SK-N-SH (cell line): Measurements from ENCODE around the gene FBF1. TPM values are rescaled to one million over a fixed set of nuclear protein-coding genes. Genes with fewer than 3 reads are reported as not detected.

Experiments
- CTCF ChIA-PET: fragments of 300-600, 350-600 bp; formaldehyde crosslinking; extraction: SDS; loops from one replicate; lab custom pipeline; 2021; lab: Yijun Ruan, JAX
- POLR2A ChIA-PET: fragments of 350-600 bp; sonication (Branson Sonifier 250); formaldehyde crosslinking; extraction: SDS; loops from one replicate; lab custom pipeline; 2020; ENCODE audit warnings: antibody characterized with exemption, inconsistent platforms; lab: Yijun Ruan, JAX
- DNase-seq: peaks from one replicate; pipeline ENCODE4 v3.0.0; 2012
- H2AFZ ChIP-seq: fragments of 200-600 bp; sonication (generic); 2 replicates; pipeline ENCODE4 v1.8.1; 2016; ENCODE audit warnings: antibody characterized with exemption, mild to moderate bottlenecking, low read depth
- H3F3A ChIP-seq: fragments of 200-600 bp; sonication (generic); replicated peaks from 2 replicates; pipeline ENCODE3; 2016; ENCODE audit warnings: antibody characterized with exemption, mild to moderate bottlenecking; ENCODE audit not compliant: insufficient read depth
- H3K27ac ChIP-seq, 2 experiments: fragments of 200-500 bp in 1 of 2; fragments of 200-600 bp in 1 of 2; sonication (Bioruptor generic) in 1 of 2; sonication (generic), shearing (Covaris generic) in 1 of 2; 2 replicates each; pipeline versions ENCODE4 v1.5.1 to v1.6.1; 2014 to 2016; ENCODE audit warnings: low read depth in 2 of 2, inconsistent platforms in 1 of 2, low read length in 1 of 2, mild to moderate bottlenecking in 1 of 2, mixed read lengths in 1 of 2
- H3K27me3 ChIP-seq: fragments of 200-600 bp; sonication (generic), shearing (Covaris generic); 2 replicates; pipeline ENCODE4 v1.6.1; 2016; ENCODE audit warnings: mixed run types; ENCODE audit not compliant: insufficient read depth
- H3K36me3 ChIP-seq, 2 experiments: fragments of 200-500 bp in 1 of 2; fragments of 200-600 bp in 1 of 2; sonication (Bioruptor generic) in 1 of 2; sonication (generic) in 1 of 2; replicated peaks in 1 of 2; 2 replicates each; pipeline versions ENCODE3 to v1.5.1; 2014 to 2016; ENCODE audit warnings: low read length in 1 of 2, mild to moderate bottlenecking in 1 of 2; ENCODE audit not compliant: insufficient read depth in 2 of 2, control insufficient read depth in 1 of 2
- H3K4me1 ChIP-seq, 2 experiments: fragments of 200-500 bp in 1 of 2; fragments of 200-600 bp in 1 of 2; sonication (Bioruptor generic) in 1 of 2; sonication (generic), shearing (Covaris generic) in 1 of 2; 2 replicates each; pipeline versions ENCODE4 v1.5.1 to v1.6.1; 2014 to 2016; ENCODE audit warnings: low read depth in 1 of 2, low read length in 1 of 2, mixed run types in 1 of 2; ENCODE audit not compliant: insufficient read depth in 2 of 2, control insufficient read depth in 1 of 2
- H3K4me2 ChIP-seq: fragments of 200-600 bp; sonication (generic), shearing (Covaris generic); 2 replicates; pipeline ENCODE4 v1.6.1; 2017; ENCODE audit warnings: mixed run types
- H3K4me3 ChIP-seq, 2 experiments: fragments of 200-500 bp in 1 of 2; fragments of 200-600 bp in 1 of 2; sonication (Bioruptor generic) in 1 of 2; sonication (generic), shearing (Covaris generic) in 1 of 2; 2 replicates each; pipeline versions ENCODE4 v1.5.1 to v1.8.1; 2014 to 2016; ENCODE audit warnings: low read depth in 2 of 2, inconsistent platforms in 1 of 2, low read length in 1 of 2, mild to moderate bottlenecking in 1 of 2, mixed read lengths in 1 of 2, moderate library complexity in 1 of 2
- H3K79me2 ChIP-seq: fragments of 200-600 bp; sonication (generic); 2 replicates; pipeline ENCODE4 v1.8.1; 2017; ENCODE audit warnings: mild to moderate bottlenecking; ENCODE audit not compliant: insufficient read depth
- H3K9ac ChIP-seq: fragments of 200-600 bp; sonication (generic); 2 replicates; pipeline ENCODE4 v1.6.1; 2017; ENCODE audit warnings: mixed run types
- H3K9me2 ChIP-seq: fragments of 200-600 bp; sonication (generic); 2 replicates; pipeline ENCODE4 v1.6.1; 2017; ENCODE audit warnings: mixed run types
- H3K9me3 ChIP-seq: fragments of 200-600 bp; sonication (generic); 2 replicates; pipeline ENCODE4 v1.6.1; 2017; ENCODE audit warnings: mixed run types, mild to moderate bottlenecking, moderate library complexity
- H4K20me1 ChIP-seq: fragments of 200-600 bp; sonication (generic); 2 replicates; pipeline ENCODE4 v1.6.1; 2017; ENCODE audit warnings: mild to moderate bottlenecking, mixed run types; ENCODE audit not compliant: insufficient read depth
- ELF1 ChIP-seq: IDR thresholded peaks from 2 replicates; pipeline ENCODE4 v1.4.0; 2012
- EP300 ChIP-seq, 2 experiments: IDR thresholded peaks; 2 replicates each; pipeline versions ENCODE4 v1.4.0 to v1.6.1; 2012; ENCODE audit warnings: borderline replicate concordance in 1 of 2, low read depth in 1 of 2, low read length in 1 of 2
- FOXJ3 ChIP-seq: sonication (generic); formaldehyde crosslinking; IDR thresholded peaks from 2 replicates; pipeline ENCODE4 v1.5.1; 2020; ENCODE audit warnings: mild to moderate bottlenecking, missing genetic modification reagents
- NFIC ChIP-seq: IDR thresholded peaks from 2 replicates; pipeline ENCODE4 v1.4.0; 2012; ENCODE audit warnings: borderline replicate concordance
- NRF1 ChIP-seq: IDR thresholded peaks from 2 replicates; pipeline ENCODE4 v1.6.1; 2012; ENCODE audit warnings: low read depth, mild to moderate bottlenecking, low read length
- POLR2AphosphoS5 ChIP-seq: IDR thresholded peaks from 2 replicates; pipeline ENCODE4 v1.6.1; 2012; ENCODE audit warnings: low read depth, low read length
- RXRA ChIP-seq: IDR thresholded peaks from 2 replicates; pipeline ENCODE4 v1.4.0; 2012; ENCODE audit warnings: low read depth, mild to moderate bottlenecking, borderline replicate concordance
- SIN3A ChIP-seq: IDR thresholded peaks from 2 replicates; pipeline ENCODE4 v1.6.1; 2012; ENCODE audit warnings: low read depth, mild to moderate bottlenecking, low read length, moderate library complexity, borderline replicate concordance
- SMC3 ChIP-seq: IDR thresholded peaks from 2 replicates; pipeline ENCODE4 v1.6.1; 2012; ENCODE audit warnings: low read depth, low read length, improper control_type of control experiment
- TCF12 ChIP-seq: IDR thresholded peaks from 2 replicates; pipeline ENCODE4 v1.4.0; 2012
- YY1 ChIP-seq: IDR thresholded peaks from 2 replicates; pipeline ENCODE4 v1.4.0; 2012; ENCODE audit warnings: low read depth, mild to moderate bottlenecking
- ZBTB33 ChIP-seq: IDR thresholded peaks from 2 replicates; pipeline ENCODE4 v1.4.0; 2012; ENCODE audit warnings: low read depth, borderline replicate concordance
- WGBS: methylation state at CpG from one replicate; pipeline ENCODE4 v1.1.6; 2017; ENCODE audit warnings: low lambda C conversion rate; 5-methylcytosine and 5-hydroxymethylcytosine counted together
- polyA plus RNA-seq, 3 experiments: library from polyadenylated mRNA; depleted of rRNA; stranded (reverse); fragments of >200 nt; gene quantifications; 2 replicates each; pipeline ENCODE4 v1.2.3, GENCODE V29; 2012
- TF ChIP-seq, protein P1 (sequence below): IDR thresholded peaks from 2 replicates; pipeline ENCODE4 v1.4.0; 2012; ENCODE audit warnings: low read depth, borderline replicate concordance
- TF ChIP-seq, protein P2 (sequence below): fragments of 150-350 bp; IDR thresholded peaks from 2 replicates; pipeline ENCODE4 v1.6.1; 2016; ENCODE audit warnings: mild to moderate bottlenecking, low read depth, low read length
- TF ChIP-seq, protein P3 (sequence below): fragments of 150-350 bp; IDR thresholded peaks from 2 replicates; pipeline ENCODE4 v1.6.1; 2017; ENCODE audit warnings: antibody characterized with exemption, low read length, low read depth, borderline replicate concordance
- TF ChIP-seq, protein P4 (sequence below): fragments of 200-600 bp; sonication (generic); IDR thresholded peaks from 2 replicates; pipeline ENCODE4 v1.6.1; 2017; ENCODE audit warnings: antibody characterized with exemption, mild to moderate bottlenecking, moderate library complexity

Gene FBF1
- polyA plus RNA-seq, 1 of the 3 experiments (the other 2 are of a cell fraction): 19.0 TPM

- H3K27me3 ChIP-seq: no peaks in the 10 kb centered on the region
- no peak overlapping the region for H3K27ac ChIP-seq
- H3K9ac ChIP-seq: no peak overlapping the region
- H3K4me2 ChIP-seq: no peak overlapping the region
- H4K20me1 ChIP-seq: no peaks in the 10 kb centered on the region
- DNase-seq: no peak
- H3K4me1 ChIP-seq: no peaks in the 10 kb centered on the region
- ChIA-PET CTCF (interaction anchor here (1.6 to 16.0 kb wide), 3 partner anchors 7 to 19 kb away, joined by 6 to 214 read pairs (median 214); partner anchors contain the start of genes MRPL38, TRIM47 and TRIM65), POLR2A (interaction anchor here (0.7 kb wide), 1 partner anchor 94 kb away, joined by 3 read pairs; the partner anchor contains the start of genes ACOX1 and TEN1)
- H3F3A ChIP-seq: peaks cover 20% of the 10 kb centered on the region
- H3K9me2 ChIP-seq: no peaks in the 10 kb centered on the region
- no peak overlapping the region for H2AFZ ChIP-seq
- WGBS: 88% methylated on average over 8 of the region's 8 CpGs
- TF ChIP-seq NFIC (no peak), POLR2AphosphoS5 (no peak), TCF12 (no peak), YY1 (no peak), EP300 (IDR thresholded peaks at IDR 0.05; ENCODE audit: borderline replicate concordance in 1 of 2, low read depth in 1 of 2, low read length in 1 of 2) (no peak), ZBTB33 (no peak)
- TF ChIP-seq, protein P1, sequence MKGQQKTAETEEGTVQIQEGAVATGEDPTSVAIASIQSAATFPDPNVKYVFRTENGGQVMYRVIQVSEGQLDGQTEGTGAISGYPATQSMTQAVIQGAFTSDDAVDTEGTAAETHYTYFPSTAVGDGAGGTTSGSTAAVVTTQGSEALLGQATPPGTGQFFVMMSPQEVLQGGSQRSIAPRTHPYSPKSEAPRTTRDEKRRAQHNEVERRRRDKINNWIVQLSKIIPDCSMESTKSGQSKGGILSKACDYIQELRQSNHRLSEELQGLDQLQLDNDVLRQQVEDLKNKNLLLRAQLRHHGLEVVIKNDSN: no peak
- H3K36me3 ChIP-seq: no peaks in the 10 kb centered on the region
- H3K79me2 ChIP-seq: no peaks in the 10 kb centered on the region
- H3K9me3 ChIP-seq: no peaks in the 10 kb centered on the region
- no peak overlapping the region for H3K4me3 ChIP-seq
Measured at GRCh38 chr17:75885431-75885830, 55.4 kb downstream of the FBF1 start.

DNA sequence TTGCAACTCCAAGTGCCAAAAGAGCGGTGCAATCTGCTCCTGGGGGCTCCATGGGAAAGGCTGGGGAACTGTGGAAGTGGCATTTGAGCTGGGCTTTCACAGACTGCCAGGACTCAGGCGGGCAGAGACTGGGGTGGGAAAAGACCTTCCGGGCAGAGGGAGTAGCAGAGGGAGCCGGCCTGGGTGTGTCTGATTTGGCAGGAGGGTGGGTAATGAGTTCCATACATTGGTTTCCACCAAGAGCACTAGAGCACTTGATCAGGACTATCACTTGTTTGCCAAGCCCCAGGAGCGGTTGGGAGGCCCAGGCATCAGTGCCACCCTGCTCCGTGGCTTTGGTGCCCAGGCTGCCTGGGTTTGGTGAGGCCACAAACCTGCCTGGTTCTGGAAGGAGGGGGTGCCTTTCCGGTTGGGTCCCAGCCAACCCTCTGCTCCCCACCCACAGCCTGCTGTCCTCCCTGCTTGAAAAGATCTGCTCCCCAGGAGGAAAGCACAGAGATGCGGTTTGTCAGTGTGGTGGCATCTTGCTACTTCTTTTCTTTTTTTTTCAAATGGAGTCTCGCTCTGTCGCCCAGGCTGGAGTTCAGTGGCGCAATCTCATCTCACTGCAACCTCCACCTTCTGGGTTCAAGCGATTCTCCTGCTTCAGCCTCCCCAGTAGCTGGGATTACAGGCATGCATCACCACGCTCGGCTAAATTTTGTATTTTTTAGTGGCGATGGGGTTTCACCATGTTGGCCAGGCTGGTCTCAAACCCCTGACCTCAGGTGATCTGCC lies 59.0 kb downstream of the FBF1 start:
- Histone ChIP-seq H3K27me3 (no peaks in the 10 kb centered on the region), H3K9me3 (no peaks in the 10 kb centered on the region), H3K4me3 (no peak overlapping the region), H2AFZ (no peak overlapping the region), H3K27ac (no peak overlapping the region), H3K4me1 (peaks cover 2 to 11% of the 10 kb centered on the region in 2 experiments; a peak in 3 of 4 replicates), H4K20me1 (no peaks in the 10 kb centered on the region; the same call in 1 of the 2 replicates), H3K9ac (no peak overlapping the region), H3F3A (peaks cover 19% of the 10 kb centered on the region), H3K36me3 (no peaks in the 10 kb centered on the region), H3K79me2 (no peaks in the 10 kb centered on the region), H3K4me2 (no peak overlapping the region), H3K9me2 (no peaks in the 10 kb centered on the region)
- ChIA-PET CTCF (interaction anchor here (0.7 to 15.4 kb wide), 8 partner anchors 12 to 132 kb away, joined by 3 to 214 read pairs (median 4); partner anchors contain the start of genes MRPL38 and TRIM65), POLR2A (interaction anchor here (0.9 to 1.1 kb wide), 2 partner anchors 14 to 105 kb away, joined by 3 read pairs; partner anchors contain the start of gene TRIM65)
- peak; percentile 25 for DNase-seq
- WGBS: 85% methylated on average over 15 of the region's 15 CpGs
- TF ChIP-seq ELF1 (no peak), SMC3 (no peak), NRF1 (no peak), NFIC (no peak), RXRA (no peak), FOXJ3 (CRISPR knock-in tag) (no peak), YY1 (no peak), SIN3A (no peak), POLR2AphosphoS5 (no peak), TCF12 (no peak)
- TF ChIP-seq, protein P2, sequence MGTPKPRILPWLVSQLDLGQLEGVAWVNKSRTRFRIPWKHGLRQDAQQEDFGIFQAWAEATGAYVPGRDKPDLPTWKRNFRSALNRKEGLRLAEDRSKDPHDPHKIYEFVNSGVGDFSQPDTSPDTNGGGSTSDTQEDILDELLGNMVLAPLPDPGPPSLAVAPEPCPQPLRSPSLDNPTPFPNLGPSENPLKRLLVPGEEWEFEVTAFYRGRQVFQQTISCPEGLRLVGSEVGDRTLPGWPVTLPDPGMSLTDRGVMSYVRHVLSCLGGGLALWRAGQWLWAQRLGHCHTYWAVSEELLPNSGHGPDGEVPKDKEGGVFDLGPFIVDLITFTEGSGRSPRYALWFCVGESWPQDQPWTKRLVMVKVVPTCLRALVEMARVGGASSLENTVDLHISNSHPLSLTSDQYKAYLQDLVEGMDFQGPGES: no peak
- TF ChIP-seq, protein P3, sequence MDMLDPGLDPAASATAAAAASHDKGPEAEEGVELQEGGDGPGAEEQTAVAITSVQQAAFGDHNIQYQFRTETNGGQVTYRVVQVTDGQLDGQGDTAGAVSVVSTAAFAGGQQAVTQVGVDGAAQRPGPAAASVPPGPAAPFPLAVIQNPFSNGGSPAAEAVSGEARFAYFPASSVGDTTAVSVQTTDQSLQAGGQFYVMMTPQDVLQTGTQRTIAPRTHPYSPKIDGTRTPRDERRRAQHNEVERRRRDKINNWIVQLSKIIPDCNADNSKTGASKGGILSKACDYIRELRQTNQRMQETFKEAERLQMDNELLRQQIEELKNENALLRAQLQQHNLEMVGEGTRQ: no peak
- TF ChIP-seq, protein P4, sequence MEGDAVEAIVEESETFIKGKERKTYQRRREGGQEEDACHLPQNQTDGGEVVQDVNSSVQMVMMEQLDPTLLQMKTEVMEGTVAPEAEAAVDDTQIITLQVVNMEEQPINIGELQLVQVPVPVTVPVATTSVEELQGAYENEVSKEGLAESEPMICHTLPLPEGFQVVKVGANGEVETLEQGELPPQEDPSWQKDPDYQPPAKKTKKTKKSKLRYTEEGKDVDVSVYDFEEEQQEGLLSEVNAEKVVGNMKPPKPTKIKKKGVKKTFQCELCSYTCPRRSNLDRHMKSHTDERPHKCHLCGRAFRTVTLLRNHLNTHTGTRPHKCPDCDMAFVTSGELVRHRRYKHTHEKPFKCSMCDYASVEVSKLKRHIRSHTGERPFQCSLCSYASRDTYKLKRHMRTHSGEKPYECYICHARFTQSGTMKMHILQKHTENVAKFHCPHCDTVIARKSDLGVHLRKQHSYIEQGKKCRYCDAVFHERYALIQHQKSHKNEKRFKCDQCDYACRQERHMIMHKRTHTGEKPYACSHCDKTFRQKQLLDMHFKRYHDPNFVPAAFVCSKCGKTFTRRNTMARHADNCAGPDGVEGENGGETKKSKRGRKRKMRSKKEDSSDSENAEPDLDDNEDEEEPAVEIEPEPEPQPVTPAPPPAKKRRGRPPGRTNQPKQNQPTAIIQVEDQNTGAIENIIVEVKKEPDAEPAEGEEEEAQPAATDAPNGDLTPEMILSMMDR: no peak
